Activated CD8-positive, alpha-beta T cell treated with anti-CD3 and anti-CD28 coated beads, Interleukin-2, amount 10 ng/mL, durations not matched to agents 7 days and 5 days (primary cell): ENCODE measurements around the gene COL1A2. TPM values are rescaled to one million over a fixed set of nuclear protein-coding genes. Genes with fewer than 3 reads are reported as not detected.
A peak's percentile ranks its signal among the peaks of the same experiment; 100 is the strongest.

Source experiments
- ATAC-seq: fragments of 150-1000 bp; cut with Tn5 transposase; one replicate; pipeline ENCODE4 v1.10.0; 2021; ENCODE audit warnings: moderate library complexity
- CTCF ChIA-PET: fragments of 350-600 bp; sonication (Branson Sonifier 250); formaldehyde crosslinking; loops from one replicate; lab custom pipeline; 2021; ENCODE audit warnings: antibody characterized with exemption; lab: Charles Lee
- POLR2A ChIA-PET: fragments of 350-600 bp; sonication (Branson Sonifier 250); formaldehyde crosslinking; loops from one replicate; lab custom pipeline; 2021; ENCODE audit warnings: antibody characterized with exemption; lab: Charles Lee
- DNase-seq: peaks from one replicate; pipeline ENCODE4 v3.0.0-alpha.2; 2020
- H3K27ac Mint-ChIP-seq: one replicate; pipeline ENCODE4 v1.8.0; 2021; ENCODE audit warnings: mild to moderate bottlenecking, mixed read lengths
- H3K27me3 Mint-ChIP-seq: one replicate; pipeline ENCODE4 v1.8.0; 2021; ENCODE audit warnings: low read depth, mixed read lengths
- H3K36me3 Mint-ChIP-seq: one replicate; pipeline ENCODE4 v1.8.0; 2021; ENCODE audit warnings: low read depth, mixed read lengths
- H3K4me1 Mint-ChIP-seq: one replicate; pipeline ENCODE4 v1.8.0; 2021; ENCODE audit warnings: low read depth, mixed read lengths
- H3K4me3 Mint-ChIP-seq: one replicate; pipeline ENCODE4 v1.8.0; 2021; ENCODE audit warnings: mild to moderate bottlenecking, mixed read lengths
- H3K9me3 Mint-ChIP-seq: one replicate; pipeline ENCODE4 v1.8.0; 2022; ENCODE audit warnings: mixed read lengths; ENCODE audit not compliant: insufficient read depth
- total RNA-seq, 2 experiments: library from RNA; stranded (reverse); gene quantifications; one replicate each; pipeline ENCODE4 v1.2.3, GENCODE V29; 2021

COL1A2 gene
- total RNA-seq, 2 experiments from 2014 or later: 0.16 to 0.21 TPM

GRCh38 chr7:94429153-94429552 lies 34.5 kb downstream of the COL1A2 start:
- no peak for DNase-seq
- Mint-ChIP-seq H3K27ac (no peak overlapping the region), H3K9me3 (no peaks in the 10 kb centered on the region), H3K4me3 (no peak overlapping the region), H3K36me3 (no peaks in the 10 kb centered on the region), H3K4me1 (no peaks in the 10 kb centered on the region), H3K27me3 (peaks cover 3% of the 10 kb centered on the region)
- CTCF ChIA-PET: no interaction called here
- ATAC-seq: no peak
- POLR2A ChIA-PET: no interaction called here

GRCh38 chr7:94431176-94431575 lies 36.5 kb downstream of the COL1A2 start:
- Mint-ChIP-seq H3K4me3 (no peak overlapping the region), H3K4me1 (no peaks in the 10 kb centered on the region), H3K9me3 (no peaks in the 10 kb centered on the region), H3K27ac (no peak overlapping the region), H3K36me3 (no peaks in the 10 kb centered on the region), H3K27me3 (peaks cover 6% of the 10 kb centered on the region)
- ATAC-seq: no peak
- no peak for DNase-seq
- ChIA-PET CTCF (no interaction called here), POLR2A (no interaction called here)

GRCh38 chr7:94431619-94432280 lies 37.1 kb downstream of the COL1A2 start:
- DNase-seq: no peak
- no peaks in the 10 kb centered on the region for H3K4me1 Mint-ChIP-seq

GRCh38 chr7:94432281-94432670 lies 37.6 kb downstream of the COL1A2 start:
- no peak overlapping the region for H3K27ac Mint-ChIP-seq
- DNase-seq: no peak
- peaks cover 13% of the 10 kb centered on the region for H3K27me3 Mint-ChIP-seq
- ChIA-PET CTCF (no interaction called here), POLR2A (no interaction called here)
- no peaks in the 10 kb centered on the region for H3K36me3 Mint-ChIP-seq
- no peak for ATAC-seq
- H3K4me3 Mint-ChIP-seq: no peak overlapping the region
- no peaks in the 10 kb centered on the region for H3K4me1 Mint-ChIP-seq
- no peaks in the 10 kb centered on the region for H3K9me3 Mint-ChIP-seq

More at GRCh38 chr7:94431619-94432280, 37.1 kb downstream of the COL1A2 start:
- Mint-ChIP-seq H3K27ac (no peak overlapping the region), H3K36me3 (no peaks in the 10 kb centered on the region), H3K9me3 (no peaks in the 10 kb centered on the region), H3K4me3 (no peak overlapping the region), H3K27me3 (peaks cover 11% of the 10 kb centered on the region)
- no peak for ATAC-seq
- ChIA-PET POLR2A (no interaction called here), CTCF (no interaction called here)

GRCh38 chr7:94432817-94433216 lies 38.1 kb downstream of the COL1A2 start:
- Mint-ChIP-seq H3K4me3 (no peak overlapping the region), H3K27ac (no peak overlapping the region), H3K27me3 (peaks cover 13% of the 10 kb centered on the region), H3K4me1 (no peaks in the 10 kb centered on the region), H3K9me3 (no peaks in the 10 kb centered on the region), H3K36me3 (no peaks in the 10 kb centered on the region)
- ChIA-PET POLR2A (no interaction called here), CTCF (interaction anchor here (0.6 kb wide), 1 partner anchor 1438 kb away, joined by 3 read pairs; no protein-coding TSS in a partner anchor)
- ATAC-seq (no peak), DNase-seq (no peak)

GRCh38 chr7:94433224-94433623 lies 38.5 kb downstream of the COL1A2 start:
- CTCF ChIA-PET: interaction anchor here (0.6 kb wide), 1 partner anchor 1438 kb away, joined by 3 read pairs; no protein-coding TSS in a partner anchor
- no peaks in the 10 kb centered on the region for H3K36me3 Mint-ChIP-seq

GRCh38 chr7:94434042-94434441 lies 39.3 kb downstream of the COL1A2 start:
- ATAC-seq: no peak
- Mint-ChIP-seq H3K4me3 (no peak overlapping the region), H3K9me3 (no peaks in the 10 kb centered on the region), H3K27ac (no peak overlapping the region), H3K36me3 (no peaks in the 10 kb centered on the region), H3K27me3 (peaks cover 15% of the 10 kb centered on the region), H3K4me1 (no peaks in the 10 kb centered on the region)
- DNase-seq: no peak
- POLR2A ChIA-PET: no interaction called here
- CTCF ChIA-PET: interaction anchor here (0.6 kb wide), 1 partner anchor 1421 kb away, joined by 3 read pairs; no protein-coding TSS in a partner anchor

More at GRCh38 chr7:94433224-94433623, 38.5 kb downstream of the COL1A2 start:
- Mint-ChIP-seq H3K9me3 (no peaks in the 10 kb centered on the region), H3K27ac (no peak overlapping the region), H3K27me3 (peaks cover 13% of the 10 kb centered on the region), H3K4me3 (no peak overlapping the region), H3K4me1 (no peaks in the 10 kb centered on the region)
- DNase-seq (no peak), ATAC-seq (no peak)
- POLR2A ChIA-PET: no interaction called here

GRCh38 chr7:94436018-94436604 lies 41.4 kb downstream of the COL1A2 start:
- CTCF ChIA-PET: interaction anchor here (0.9 to 3.4 kb wide), 10 partner anchors 8 to 221 kb away, joined by 3 to 24 read pairs (median 4); no protein-coding TSS in a partner anchor
- H3K27ac Mint-ChIP-seq: no peak overlapping the region

GRCh38 chr7:94436700-94437099 lies 42.0 kb downstream of the COL1A2 start:
- no peaks in the 10 kb centered on the region for H3K36me3 Mint-ChIP-seq
- ATAC-seq (no peak), DNase-seq (no peak)
- POLR2A ChIA-PET: no interaction called here
- H3K9me3 Mint-ChIP-seq: no peaks in the 10 kb centered on the region
- H3K4me1 Mint-ChIP-seq: no peaks in the 10 kb centered on the region
- CTCF ChIA-PET: interaction anchor here (0.9 to 3.4 kb wide), 8 partner anchors 9 to 220 kb away, joined by 3 to 24 read pairs (median 4); no protein-coding TSS in a partner anchor
- H3K27ac Mint-ChIP-seq: no peak overlapping the region
- H3K4me3 Mint-ChIP-seq: no peak overlapping the region
- peaks cover 11% of the 10 kb centered on the region for H3K27me3 Mint-ChIP-seq

More at GRCh38 chr7:94436018-94436604, 41.4 kb downstream of the COL1A2 start:
- DNase-seq: peak; percentile 67
- peak; percentile 63 for ATAC-seq
- no peaks in the 10 kb centered on the region for H3K9me3 Mint-ChIP-seq
- H3K4me3 Mint-ChIP-seq: no peak overlapping the region
- POLR2A ChIA-PET: no interaction called here
- H3K36me3 Mint-ChIP-seq: no peaks in the 10 kb centered on the region
- peaks cover 11% of the 10 kb centered on the region for H3K27me3 Mint-ChIP-seq
- H3K4me1 Mint-ChIP-seq: no peaks in the 10 kb centered on the region

- DNase-seq (no peak), ATAC-seq (no peak)
- Mint-ChIP-seq H3K27me3 (peaks cover 13% of the 10 kb centered on the region), H3K4me3 (no peak overlapping the region), H3K36me3 (no peaks in the 10 kb centered on the region), H3K9me3 (no peaks in the 10 kb centered on the region), H3K27ac (no peak overlapping the region), H3K4me1 (no peaks in the 10 kb centered on the region)
- ChIA-PET POLR2A (no interaction called here), CTCF (interaction anchor here (0.7 to 2.0 kb wide), 2 partner anchors 10 to 326 kb away, joined by 3 to 8 read pairs; no protein-coding TSS in a partner anchor)
These were observed 45.2 kb downstream of the COL1A2 start for GRCh38 chr7:94439893-94440381.

GRCh38 chr7:94440451-94441039 lies 45.9 kb downstream of the COL1A2 start:
- Mint-ChIP-seq H3K4me1 (no peaks in the 10 kb centered on the region), H3K4me3 (no peak overlapping the region), H3K36me3 (no peaks in the 10 kb centered on the region), H3K27ac (no peak overlapping the region), H3K27me3 (peaks cover 14% of the 10 kb centered on the region), H3K9me3 (no peaks in the 10 kb centered on the region)
- DNase-seq (no peak), ATAC-seq (no peak)
- CTCF ChIA-PET: interaction anchor here (0.7 to 2.0 kb wide), 2 partner anchors 9 to 327 kb away, joined by 3 to 8 read pairs; no protein-coding TSS in a partner anchor
- POLR2A ChIA-PET: no interaction called here
